GM10266 (cell line): Measurements from ENCODE around the gene TXNDC9.
"Not testable (repeated sequence)": the region's sequence is repeated elsewhere in the genome, so short reads cannot be mapped to it uniquely, and the experiment has no call there.

Experiments used
- DNase-seq: peaks from one replicate; pipeline ENCODE4 v3.0.0; 2012; ENCODE audit errors: extremely low spot score
- TF ChIP-seq, protein P1 (sequence below): IDR thresholded peaks from 2 replicates; pipeline ENCODE4 v1.5.1; 2012; ENCODE audit warnings: mild to moderate bottlenecking, low read depth; ENCODE audit not compliant: control insufficient read depth, insufficient read depth; ENCODE audit errors: missing control alignments

TXNDC9 gene

DNA sequence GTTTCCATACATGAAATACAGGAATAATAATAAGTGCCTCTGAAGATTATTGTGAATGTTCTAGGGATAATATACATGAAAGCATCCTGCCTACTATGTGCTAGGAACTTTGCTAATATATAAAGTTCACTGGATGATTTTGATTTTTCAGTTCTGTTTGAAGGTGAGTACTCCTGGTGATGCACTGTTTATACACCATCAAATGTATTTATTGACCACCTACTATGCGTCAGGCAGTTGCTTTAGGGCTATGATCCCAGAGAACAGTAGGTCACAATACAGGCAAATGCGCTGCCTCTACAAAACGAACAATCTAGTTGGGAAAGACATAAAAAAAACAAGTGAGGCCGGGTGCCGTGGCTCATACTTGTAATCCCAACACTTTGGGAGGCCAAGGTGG lies 10.7 kb downstream of the TXNDC9 start:
- TF ChIP-seq, protein P1, sequence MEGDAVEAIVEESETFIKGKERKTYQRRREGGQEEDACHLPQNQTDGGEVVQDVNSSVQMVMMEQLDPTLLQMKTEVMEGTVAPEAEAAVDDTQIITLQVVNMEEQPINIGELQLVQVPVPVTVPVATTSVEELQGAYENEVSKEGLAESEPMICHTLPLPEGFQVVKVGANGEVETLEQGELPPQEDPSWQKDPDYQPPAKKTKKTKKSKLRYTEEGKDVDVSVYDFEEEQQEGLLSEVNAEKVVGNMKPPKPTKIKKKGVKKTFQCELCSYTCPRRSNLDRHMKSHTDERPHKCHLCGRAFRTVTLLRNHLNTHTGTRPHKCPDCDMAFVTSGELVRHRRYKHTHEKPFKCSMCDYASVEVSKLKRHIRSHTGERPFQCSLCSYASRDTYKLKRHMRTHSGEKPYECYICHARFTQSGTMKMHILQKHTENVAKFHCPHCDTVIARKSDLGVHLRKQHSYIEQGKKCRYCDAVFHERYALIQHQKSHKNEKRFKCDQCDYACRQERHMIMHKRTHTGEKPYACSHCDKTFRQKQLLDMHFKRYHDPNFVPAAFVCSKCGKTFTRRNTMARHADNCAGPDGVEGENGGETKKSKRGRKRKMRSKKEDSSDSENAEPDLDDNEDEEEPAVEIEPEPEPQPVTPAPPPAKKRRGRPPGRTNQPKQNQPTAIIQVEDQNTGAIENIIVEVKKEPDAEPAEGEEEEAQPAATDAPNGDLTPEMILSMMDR, result no peak
- no peak for DNase-seq

DNA sequence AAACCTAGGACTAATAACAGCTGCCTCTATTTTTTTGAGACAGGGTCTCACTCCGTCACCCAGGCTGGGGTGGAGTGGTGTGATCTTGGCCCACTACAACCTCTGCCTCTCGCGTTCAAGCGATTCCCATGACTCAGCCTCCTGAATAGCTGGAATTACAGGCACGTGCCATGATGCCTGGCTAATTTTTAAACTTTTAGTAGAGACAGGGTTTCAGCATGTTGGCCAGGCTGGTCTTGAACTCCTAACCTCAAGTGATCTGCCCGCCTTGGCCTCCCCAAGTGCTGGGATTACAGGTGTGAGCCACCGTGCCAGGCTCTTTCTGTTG lies 18.3 kb downstream of the TXNDC9 start:
- not testable (repeated sequence) for DNase-seq

DNA sequence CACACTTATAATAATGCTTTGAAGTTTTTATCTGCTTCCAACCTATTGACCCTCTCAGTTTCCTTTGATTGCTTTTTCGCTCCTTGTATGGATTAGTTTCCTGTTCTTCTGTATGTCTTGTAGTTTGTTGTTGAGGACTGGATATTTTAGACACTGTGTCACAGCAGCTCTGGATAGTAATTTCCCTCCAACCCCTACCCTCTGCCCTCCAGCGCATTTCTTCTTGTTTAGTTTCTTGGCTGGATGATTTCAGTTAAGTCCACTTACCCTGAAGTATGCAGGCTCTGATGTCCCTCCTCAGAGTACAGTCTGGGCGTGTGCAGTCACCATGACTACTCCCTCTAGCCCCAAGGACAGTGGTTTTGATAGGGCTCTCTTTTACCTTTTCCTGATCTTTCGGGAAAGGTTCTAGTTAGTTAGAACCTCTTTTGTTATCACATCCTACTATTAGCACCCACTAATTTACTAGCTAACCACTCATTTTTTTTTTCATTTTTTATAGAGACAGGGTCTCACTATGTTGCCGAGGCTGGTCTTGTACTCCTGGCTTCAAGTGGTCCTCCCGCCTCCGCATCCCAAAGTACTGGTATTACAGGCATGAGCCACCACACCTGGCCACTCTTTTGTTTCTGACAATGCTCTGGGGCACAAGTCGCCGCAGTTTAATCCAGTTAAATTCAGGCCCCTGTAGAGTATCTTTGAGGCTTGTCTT lies 18.8 kb downstream of the TXNDC9 start:
- DNase-seq, result no peak
- TF ChIP-seq, protein P1, result no peak

DNA sequence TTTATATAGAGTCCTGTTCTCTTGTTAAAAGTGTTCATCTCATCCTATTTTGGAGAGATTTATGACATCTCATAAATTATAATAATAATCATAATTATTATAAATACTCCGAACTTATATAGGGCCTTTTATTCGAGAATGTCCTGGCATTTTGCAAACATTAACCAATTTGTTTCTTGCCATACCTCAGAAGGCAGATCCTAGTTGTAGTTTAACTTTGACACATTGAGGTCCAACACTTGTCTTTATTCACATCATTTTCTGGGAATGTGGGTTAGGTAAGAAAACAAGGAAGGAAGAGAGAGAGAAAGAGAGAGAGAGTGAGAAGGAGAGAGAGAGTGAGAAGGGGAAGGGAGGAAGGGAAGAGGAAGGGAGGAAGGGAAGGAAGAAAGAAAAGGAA lies 35.0 kb downstream of the TXNDC9 start, which contains the start of gene LYG1:
TSS of gene LYG1 (minus strand) at position 101 of the 400 bp plus-strand sequence. CDS start 5,527 bp downstream, outside the sequence.
- not testable (repeated sequence) for DNase-seq

DNA sequence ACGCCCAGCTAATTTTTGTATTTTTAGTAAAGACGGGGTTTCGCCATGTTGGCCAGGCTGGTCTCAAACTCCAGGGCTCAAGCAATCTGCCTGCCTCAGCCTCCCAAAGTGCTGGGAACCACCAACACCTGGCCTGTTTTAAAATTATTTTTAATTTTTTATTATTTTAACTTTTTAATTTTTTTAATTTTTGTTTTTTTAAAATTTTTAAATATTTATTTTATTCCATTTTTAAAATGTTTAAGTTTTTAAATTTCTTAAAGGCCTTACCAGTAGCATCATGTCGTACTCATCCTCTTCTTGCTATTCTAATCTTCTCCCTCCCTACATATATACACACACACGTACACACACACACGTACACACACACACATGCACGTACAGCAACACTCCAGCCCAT lies 36.6 kb downstream of the TXNDC9 start:
- TF ChIP-seq, protein P1, result no peak
- DNase-seq, result no peak

DNA sequence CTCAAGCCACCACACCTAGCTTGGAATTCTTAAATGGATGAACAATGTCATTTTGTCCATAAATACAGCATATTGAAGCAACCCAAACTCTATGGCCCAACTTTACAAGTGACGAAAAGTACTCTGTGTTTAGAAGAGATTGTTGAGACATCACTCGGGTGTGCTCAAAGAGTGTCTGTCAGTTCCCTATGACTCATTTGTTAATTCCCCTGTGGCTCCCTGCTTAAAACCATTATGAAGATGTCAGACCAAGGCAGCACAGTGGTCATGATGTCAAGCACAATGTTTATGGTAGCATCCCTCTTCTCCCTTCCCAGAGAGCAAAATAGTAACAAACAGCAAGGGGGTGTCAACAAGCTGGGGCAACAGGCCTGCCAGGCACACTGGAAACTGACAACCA lies 38.1 kb downstream of the TXNDC9 start:
- DNase-seq, result no peak
- TF ChIP-seq, protein P1, result no peak

DNA sequence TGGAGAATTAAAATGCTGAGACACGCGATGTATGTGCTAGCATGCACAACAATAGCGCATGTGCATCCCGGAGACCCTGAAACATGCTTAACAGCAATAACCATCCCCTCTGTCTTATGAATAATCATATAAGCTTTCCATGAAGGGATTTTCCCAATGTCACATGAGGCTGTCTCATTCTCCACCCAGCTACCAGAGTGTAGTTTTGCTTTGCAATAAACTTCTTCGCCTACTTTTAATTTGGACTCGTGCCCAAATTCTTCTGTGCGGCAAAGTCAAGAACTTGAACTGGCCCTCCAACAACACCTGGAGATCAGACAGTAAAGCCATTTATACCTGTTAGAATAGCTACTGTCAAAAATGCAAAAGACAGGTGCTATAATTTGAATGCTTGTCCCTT lies 50.6 kb downstream of the TXNDC9 start:
- DNase-seq, result no peak
- TF ChIP-seq, protein P1, result no peak

DNA sequence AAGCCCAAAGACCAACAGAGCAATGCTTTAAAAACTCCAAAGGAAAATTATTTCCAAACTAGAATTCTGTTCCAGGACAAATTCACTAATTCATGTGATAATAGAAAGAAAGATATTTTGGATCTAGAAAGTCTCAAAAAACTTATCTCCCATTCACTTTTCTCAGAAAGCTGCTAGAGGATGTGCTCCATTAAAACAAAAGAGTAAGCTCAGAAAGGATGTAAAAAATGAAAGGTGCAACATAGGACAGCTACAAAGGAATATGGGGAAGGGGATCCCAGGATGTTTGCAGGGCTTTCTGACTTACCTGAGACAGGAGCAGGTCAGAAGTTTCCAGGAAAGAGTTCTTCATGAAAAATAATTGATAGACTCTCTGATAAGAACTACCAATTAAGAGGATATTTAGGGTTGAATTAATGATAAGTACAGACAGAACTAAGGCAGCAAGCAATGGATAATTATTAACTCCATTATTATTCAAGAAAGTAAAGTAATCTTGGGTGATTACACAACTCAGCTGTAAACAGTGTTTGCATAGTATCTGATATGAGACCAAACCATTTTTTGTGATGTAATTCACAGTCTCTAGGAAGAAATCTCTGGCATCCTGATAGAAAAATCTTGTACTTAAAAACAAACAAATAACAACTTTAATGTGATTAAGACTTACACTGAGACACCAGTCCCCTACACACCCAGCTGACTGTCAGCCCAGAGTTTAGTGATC lies 56.0 kb downstream of the TXNDC9 start:
- no peak for DNase-seq

More for the DNA sequence above, 56.0 kb downstream of the TXNDC9 start:
- TF ChIP-seq, protein P1, result no peak
